HG03039 (cell line): ENCODE results near the gene ERICH4.
A peak's percentile ranks its signal among the peaks of the same experiment; 100 is the strongest.
"Not testable (repeated sequence)": the region's sequence is repeated elsewhere in the genome, so short reads cannot be mapped to it uniquely, and the experiment has no call there.

Experiments
- ATAC-seq: cut with Tn5 transposase; IDR thresholded peaks from one replicate; pipeline ENCODE4 v1.9.1; 2021; ENCODE audit warnings: mild to moderate bottlenecking, moderate library complexity; ENCODE audit not compliant: unreplicated experiment

ERICH4 gene

GRCh38 chr19:41434450-41434849, 8.5 kb upstream of the ERICH4 start:
- no peak for ATAC-seq

- ATAC-seq, result not testable (repeated sequence)
These were observed 7.6 kb upstream of the ERICH4 start for GRCh38 chr19:41435376-41435775.

GRCh38 chr19:41435936-41436673, 6.9 kb upstream of the ERICH4 start:
- ATAC-seq, result no peak

- no peak for ATAC-seq
These were observed 6.3 kb upstream of the ERICH4 start for GRCh38 chr19:41436674-41436951.

- no peak for ATAC-seq
These were observed 4.9 kb upstream of the ERICH4 start for GRCh38 chr19:41437944-41438574.

- ATAC-seq, result peak; percentile 81
These were observed 3.3 kb upstream of the ERICH4 start, which contains the start of gene DMAC2 for GRCh38 chr19:41439441-41440222. DMAC2 (minus strand) TSS chr19:41439912; CDS start chr19:41439899, 13 bp downstream.

- no peak for ATAC-seq
These were observed 1.5 kb upstream of the ERICH4 start for GRCh38 chr19:41441321-41441945.

GRCh38 chr19:41443813-41444455, 978 bp downstream of the ERICH4 start:
- no peak for ATAC-seq

GRCh38 chr19:41445575-41445974, 2.6 kb downstream of the ERICH4 start:
- ATAC-seq, result no peak

GRCh38 chr19:41447732-41448332, 4.9 kb downstream of the ERICH4 start:
- ATAC-seq, result no peak

GRCh38 chr19:41449079-41449864, 6.3 kb downstream of the ERICH4 start:
- ATAC-seq, result no peak

GRCh38 chr19:41449865-41450178, 6.9 kb downstream of the ERICH4 start:
- ATAC-seq, result no peak

GRCh38 chr19:41452584-41453275, 9.8 kb downstream of the ERICH4 start:
- no peak for ATAC-seq

- ATAC-seq, result no peak
These were observed 13.0 kb downstream of the ERICH4 start for GRCh38 chr19:41455936-41456335.

- ATAC-seq, result no peak
These were observed 13.5 kb downstream of the ERICH4 start for GRCh38 chr19:41456342-41456918.

- no peak for ATAC-seq
These were observed 14.3 kb downstream of the ERICH4 start for GRCh38 chr19:41457241-41457640.

- no peak for ATAC-seq
These were observed 19.5 kb downstream of the ERICH4 start for GRCh38 chr19:41462497-41462896.

- ATAC-seq, result not testable (repeated sequence)
These were observed 20.6 kb downstream of the ERICH4 start for GRCh38 chr19:41463257-41464256.
